Ectodermal cell (in vitro differentiated cells): ENCODE data around the gene TCP11L2.

ENCODE experiments used
- H3K27ac ChIP-seq: 2 replicates; pipeline ENCODE4 v1.7.0; 2013; ENCODE audit warnings: mild to moderate bottlenecking, low read depth, low read length; ENCODE audit not compliant: insufficient read depth, poor library complexity, severe bottlenecking
- H3K27me3 ChIP-seq: 2 replicates; pipeline ENCODE4 v1.7.0; 2013; ENCODE audit warnings: mild to moderate bottlenecking, low read length; ENCODE audit not compliant: insufficient read depth, control insufficient read depth, poor library complexity, severe bottlenecking
- H3K36me3 ChIP-seq: one replicate; pipeline ENCODE4 v1.7.0; 2013; ENCODE audit warnings: low read length; ENCODE audit not compliant: control insufficient read depth, insufficient read depth
- H3K4me1 ChIP-seq: one replicate; pipeline ENCODE4 v1.7.0; 2013; ENCODE audit warnings: low read length; ENCODE audit not compliant: control insufficient read depth, insufficient read depth
- H3K4me3 ChIP-seq: 2 replicates; pipeline ENCODE4 v1.7.0; 2013; ENCODE audit warnings: low read depth, low read length, control low read depth; ENCODE audit not compliant: insufficient read depth
- H3K9me3 ChIP-seq: 2 replicates; pipeline ENCODE4 v1.7.0; 2013; ENCODE audit warnings: mild to moderate bottlenecking, low read length, moderate library complexity; ENCODE audit not compliant: control insufficient read depth
- WGBS, 2 experiments: methylation state at CpG; one replicate each; pipeline ENCODE4 v1.1.7; 2013; ENCODE audit warnings: missing lambda C conversion rate in 2 of 2; 5-methylcytosine and 5-hydroxymethylcytosine counted together

TCP11L2 gene

GRCh38 chr12:106317406-106318082, 15.0 kb downstream of the TCP11L2 start:
- no peaks in the 10 kb centered on the region for H3K4me1 ChIP-seq
- no peaks in the 10 kb centered on the region for H3K27me3 ChIP-seq
- H3K9me3 ChIP-seq = no peaks in the 10 kb centered on the region
- 93 to 96% methylated on average over 6 of the region's 6 CpGs for WGBS, 2 experiments
- H3K4me3 ChIP-seq = no peak overlapping the region
- no peaks in the 10 kb centered on the region for H3K36me3 ChIP-seq
- no peak overlapping the region for H3K27ac ChIP-seq

DNA sequence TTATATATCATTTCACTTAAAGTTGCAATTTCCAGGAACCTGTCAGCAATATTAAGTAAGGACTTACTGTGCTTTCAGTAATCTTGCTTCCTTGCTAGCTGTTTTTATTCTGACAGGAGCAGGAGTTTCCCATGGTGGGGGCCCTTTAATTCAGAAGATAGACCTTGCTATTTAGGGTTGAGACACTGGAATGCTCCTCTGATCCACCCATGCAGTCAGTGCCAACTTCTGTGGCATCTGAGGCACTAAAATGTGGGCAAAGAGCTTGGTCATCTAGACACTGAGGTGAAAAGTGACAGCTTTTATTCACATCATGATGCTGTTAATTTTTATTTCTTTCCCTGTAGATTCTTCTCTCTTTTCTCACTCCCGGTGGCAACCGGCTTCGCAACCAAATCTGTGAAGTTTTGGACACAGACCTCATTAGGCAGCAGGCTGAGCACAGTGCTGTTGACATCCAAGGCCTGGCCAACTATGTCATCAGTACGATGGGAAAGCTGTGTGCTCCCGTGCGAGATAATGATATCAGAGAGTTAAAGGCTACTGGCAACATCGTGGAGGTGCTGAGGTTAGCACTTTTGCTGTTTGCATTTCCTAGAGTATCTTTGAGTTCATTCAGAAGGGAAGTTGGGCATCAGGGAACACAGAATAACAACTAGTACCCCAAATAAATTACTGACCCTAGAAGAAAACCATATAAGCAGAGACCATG, 18.8 kb downstream of the TCP11L2 start:
- Histone ChIP-seq H3K9me3 (no peaks in the 10 kb centered on the region), H3K4me1 (no peaks in the 10 kb centered on the region), H3K27me3 (no peaks in the 10 kb centered on the region), H3K36me3 (no peaks in the 10 kb centered on the region), H3K27ac (no peak overlapping the region), H3K4me3 (no peak overlapping the region)
- 90 to 96% methylated on average over 7 of the region's 7 CpGs for WGBS, 2 experiments

- 94 to 100% methylated on average over 2 of the region's 2 CpGs for WGBS, 2 experiments
- Histone ChIP-seq H3K9me3 (no peaks in the 10 kb centered on the region), H3K4me1 (no peaks in the 10 kb centered on the region), H3K4me3 (no peak overlapping the region), H3K27me3 (no peaks in the 10 kb centered on the region), H3K36me3 (no peaks in the 10 kb centered on the region), H3K27ac (no peak overlapping the region)
These were observed 21.0 kb downstream of the TCP11L2 start for GRCh38 chr12:106323537-106323936.

DNA sequence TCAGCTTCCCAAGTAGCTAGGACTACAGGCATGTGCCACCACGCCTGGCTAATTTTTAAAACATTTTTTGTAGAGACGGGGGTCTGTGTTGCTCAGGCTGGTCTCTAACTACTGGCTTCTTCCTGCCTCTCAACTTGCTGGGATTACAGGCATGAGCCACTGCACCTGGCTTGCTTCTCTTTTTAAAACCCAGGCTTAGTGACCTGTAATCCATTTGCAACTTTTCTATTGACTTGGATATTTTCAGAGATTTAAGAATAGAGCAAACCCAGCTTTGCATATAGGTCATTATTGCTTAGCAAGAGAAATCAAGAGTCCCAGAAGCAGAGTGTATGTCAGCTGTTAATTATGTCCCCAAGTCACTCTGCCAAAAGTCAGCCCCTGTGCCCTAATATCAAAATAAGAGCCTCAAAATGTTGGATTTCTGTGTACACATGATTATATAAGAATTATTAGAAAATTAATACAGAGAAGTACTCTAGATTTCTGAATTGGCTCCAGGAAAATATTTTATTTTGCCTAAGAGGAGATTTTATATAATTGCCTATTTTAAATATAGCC, 24.9 kb downstream of the TCP11L2 start:
- Histone ChIP-seq H3K36me3 (no peaks in the 10 kb centered on the region), H3K27me3 (no peaks in the 10 kb centered on the region), H3K4me3 (no peak overlapping the region), H3K27ac (no peak overlapping the region), H3K9me3 (no peaks in the 10 kb centered on the region), H3K4me1 (no peaks in the 10 kb centered on the region)
- WGBS, 2 experiments = 73 to 79% methylated on average over 2 of the region's 2 CpGs

- H3K27me3 ChIP-seq = no peaks in the 10 kb centered on the region
- no peaks in the 10 kb centered on the region for H3K4me1 ChIP-seq
- no peak overlapping the region for H3K4me3 ChIP-seq
- no peaks in the 10 kb centered on the region for H3K9me3 ChIP-seq
- WGBS, 2 experiments = 89 to 93% methylated on average over 7 of the region's 7 CpGs
- H3K36me3 ChIP-seq = no peaks in the 10 kb centered on the region
- no peak overlapping the region for H3K27ac ChIP-seq
These were observed 26.2 kb downstream of the TCP11L2 start for GRCh38 chr12:106328735-106329134.

GRCh38 chr12:106329231-106329982, 26.9 kb downstream of the TCP11L2 start:
- Histone ChIP-seq H3K36me3 (no peaks in the 10 kb centered on the region), H3K4me3 (no peak overlapping the region), H3K9me3 (no peaks in the 10 kb centered on the region), H3K27ac (no peak overlapping the region), H3K4me1 (no peaks in the 10 kb centered on the region), H3K27me3 (no peaks in the 10 kb centered on the region)
- 80 to 81% methylated on average over 9 to 12 of the region's 12 CpGs for WGBS, 2 experiments

GRCh38 chr12:106331599-106331998, 29.1 kb downstream of the TCP11L2 start:
- Histone ChIP-seq H3K27ac (no peak overlapping the region), H3K4me3 (no peak overlapping the region), H3K27me3 (no peaks in the 10 kb centered on the region), H3K4me1 (no peaks in the 10 kb centered on the region), H3K9me3 (no peaks in the 10 kb centered on the region), H3K36me3 (no peaks in the 10 kb centered on the region)
- 69 to 82% methylated on average over 2 of the region's 2 CpGs for WGBS, 2 experiments

DNA sequence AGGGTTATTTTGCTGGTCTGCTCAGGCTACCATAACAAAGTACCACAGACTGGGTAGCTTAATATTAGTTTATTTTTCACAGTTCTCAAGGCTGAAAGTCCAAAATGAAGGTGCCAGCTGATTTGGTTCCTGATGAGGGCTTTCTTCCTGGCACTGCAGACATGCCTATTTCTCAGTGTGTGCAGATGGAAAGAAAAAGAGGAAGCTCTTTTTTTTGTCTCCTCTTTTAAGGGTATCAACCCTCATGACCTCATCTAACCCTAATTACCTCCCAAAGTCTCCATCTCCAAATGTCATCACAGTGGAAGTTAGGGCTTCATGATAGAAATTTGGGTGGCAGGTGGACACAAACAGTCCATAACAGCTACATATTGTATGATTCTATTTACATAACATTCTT, 30.0 kb downstream of the TCP11L2 start:
- H3K4me3 ChIP-seq = no peak overlapping the region
- H3K4me1 ChIP-seq = no peaks in the 10 kb centered on the region
- H3K9me3 ChIP-seq = no peaks in the 10 kb centered on the region
- H3K36me3 ChIP-seq = no peaks in the 10 kb centered on the region
- H3K27ac ChIP-seq = no peak overlapping the region
- no peaks in the 10 kb centered on the region for H3K27me3 ChIP-seq

DNA sequence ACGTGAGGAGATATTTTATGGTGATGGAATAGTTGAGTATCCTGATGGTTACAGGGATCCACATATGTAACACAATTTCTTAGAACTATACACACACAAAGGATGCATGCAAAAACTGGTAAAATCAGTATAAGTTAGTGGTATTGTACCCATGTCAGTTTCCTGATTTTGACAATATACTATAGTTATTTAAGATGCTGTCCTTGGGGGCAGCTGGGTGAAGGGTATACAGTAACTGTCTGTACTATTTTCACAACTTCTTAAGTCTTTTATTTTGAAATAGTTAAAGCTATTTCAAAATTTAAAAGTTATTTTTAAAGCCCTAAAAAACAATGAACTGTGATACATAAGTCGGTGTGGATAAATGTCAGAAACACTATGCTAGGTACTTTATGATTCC, 30.5 kb downstream of the TCP11L2 start:
- no peaks in the 10 kb centered on the region for H3K36me3 ChIP-seq
- 92 to 100% methylated on average over 2 of the region's 2 CpGs for WGBS, 2 experiments
- no peaks in the 10 kb centered on the region for H3K9me3 ChIP-seq
- no peak overlapping the region for H3K27ac ChIP-seq
- H3K27me3 ChIP-seq = no peaks in the 10 kb centered on the region
- H3K4me3 ChIP-seq = no peak overlapping the region
- no peaks in the 10 kb centered on the region for H3K4me1 ChIP-seq

GRCh38 chr12:106333756-106334155, 31.2 kb downstream of the TCP11L2 start:
- no peak overlapping the region for H3K27ac ChIP-seq
- no peaks in the 10 kb centered on the region for H3K36me3 ChIP-seq
- H3K9me3 ChIP-seq = no peaks in the 10 kb centered on the region
- no peak overlapping the region for H3K4me3 ChIP-seq
- no peaks in the 10 kb centered on the region for H3K4me1 ChIP-seq
- 78 to 98% methylated on average over 2 of the region's 2 CpGs for WGBS, 2 experiments
- no peaks in the 10 kb centered on the region for H3K27me3 ChIP-seq
